ENCODE results near the gene NCAM1.

GRCh38 chr11:113119966-113120736 is 158.9 kb downstream of the NCAM1 start:
- TF ChIP-seq, protein P1, sequence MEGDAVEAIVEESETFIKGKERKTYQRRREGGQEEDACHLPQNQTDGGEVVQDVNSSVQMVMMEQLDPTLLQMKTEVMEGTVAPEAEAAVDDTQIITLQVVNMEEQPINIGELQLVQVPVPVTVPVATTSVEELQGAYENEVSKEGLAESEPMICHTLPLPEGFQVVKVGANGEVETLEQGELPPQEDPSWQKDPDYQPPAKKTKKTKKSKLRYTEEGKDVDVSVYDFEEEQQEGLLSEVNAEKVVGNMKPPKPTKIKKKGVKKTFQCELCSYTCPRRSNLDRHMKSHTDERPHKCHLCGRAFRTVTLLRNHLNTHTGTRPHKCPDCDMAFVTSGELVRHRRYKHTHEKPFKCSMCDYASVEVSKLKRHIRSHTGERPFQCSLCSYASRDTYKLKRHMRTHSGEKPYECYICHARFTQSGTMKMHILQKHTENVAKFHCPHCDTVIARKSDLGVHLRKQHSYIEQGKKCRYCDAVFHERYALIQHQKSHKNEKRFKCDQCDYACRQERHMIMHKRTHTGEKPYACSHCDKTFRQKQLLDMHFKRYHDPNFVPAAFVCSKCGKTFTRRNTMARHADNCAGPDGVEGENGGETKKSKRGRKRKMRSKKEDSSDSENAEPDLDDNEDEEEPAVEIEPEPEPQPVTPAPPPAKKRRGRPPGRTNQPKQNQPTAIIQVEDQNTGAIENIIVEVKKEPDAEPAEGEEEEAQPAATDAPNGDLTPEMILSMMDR (IDR thresholded peaks at IDR 0.05): no peak
- TF ChIP-seq POLR2A (IDR thresholded peaks at IDR 0.05) (no peak), EP300 (IDR thresholded peaks at IDR 0.05) (no peak), POLR2AphosphoS5 (IDR thresholded peaks at IDR 0.05) (no peak)

Measured in sigmoid colon (tissue), 4 donors.